ENCODE data around the gene MSRB3.

The MSRB3 gene

DNA sequence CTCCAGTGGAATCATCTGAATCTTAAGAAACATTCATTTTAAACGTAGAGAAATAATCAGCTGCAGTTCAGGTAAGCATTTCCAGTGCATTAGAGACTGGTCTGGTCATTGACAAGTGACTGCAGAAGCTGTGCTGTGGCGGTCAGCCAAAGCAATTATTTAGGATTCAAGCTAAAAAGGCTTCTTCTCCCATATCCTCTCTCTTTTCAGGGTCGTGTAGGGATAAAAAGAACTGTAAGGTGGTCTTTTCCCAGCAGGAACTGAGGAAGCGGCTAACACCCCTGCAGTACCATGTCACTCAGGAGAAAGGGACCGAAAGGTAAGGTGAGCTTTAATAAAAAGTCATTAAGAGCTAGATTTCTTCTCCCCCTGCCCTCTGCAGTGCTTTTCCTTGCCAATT, 48.1 kb downstream of the MSRB3 start:
- Histone ChIP-seq H3K27ac (ENCODE audit: low read depth, low read length) (no peak overlapping the region), H3K9ac (ENCODE audit: low read depth, low read length) (no peak overlapping the region), H3K9me3 (ENCODE audit: insufficient read depth, low read depth, low read length) (no peaks in the 10 kb centered on the region), H3K36me3 (ENCODE audit: insufficient read depth, low read length) (no peaks in the 10 kb centered on the region), H3K4me1 (ENCODE audit: insufficient read depth, low read length) (no peaks in the 10 kb centered on the region), H3K4me3 (ENCODE audit: low read length) (no peak overlapping the region), H3K27me3 (ENCODE audit: insufficient read depth, low read length) (no peaks in the 10 kb centered on the region)
- 84% methylated on average over 3 of the region's 5 CpGs for WGBS

DNA sequence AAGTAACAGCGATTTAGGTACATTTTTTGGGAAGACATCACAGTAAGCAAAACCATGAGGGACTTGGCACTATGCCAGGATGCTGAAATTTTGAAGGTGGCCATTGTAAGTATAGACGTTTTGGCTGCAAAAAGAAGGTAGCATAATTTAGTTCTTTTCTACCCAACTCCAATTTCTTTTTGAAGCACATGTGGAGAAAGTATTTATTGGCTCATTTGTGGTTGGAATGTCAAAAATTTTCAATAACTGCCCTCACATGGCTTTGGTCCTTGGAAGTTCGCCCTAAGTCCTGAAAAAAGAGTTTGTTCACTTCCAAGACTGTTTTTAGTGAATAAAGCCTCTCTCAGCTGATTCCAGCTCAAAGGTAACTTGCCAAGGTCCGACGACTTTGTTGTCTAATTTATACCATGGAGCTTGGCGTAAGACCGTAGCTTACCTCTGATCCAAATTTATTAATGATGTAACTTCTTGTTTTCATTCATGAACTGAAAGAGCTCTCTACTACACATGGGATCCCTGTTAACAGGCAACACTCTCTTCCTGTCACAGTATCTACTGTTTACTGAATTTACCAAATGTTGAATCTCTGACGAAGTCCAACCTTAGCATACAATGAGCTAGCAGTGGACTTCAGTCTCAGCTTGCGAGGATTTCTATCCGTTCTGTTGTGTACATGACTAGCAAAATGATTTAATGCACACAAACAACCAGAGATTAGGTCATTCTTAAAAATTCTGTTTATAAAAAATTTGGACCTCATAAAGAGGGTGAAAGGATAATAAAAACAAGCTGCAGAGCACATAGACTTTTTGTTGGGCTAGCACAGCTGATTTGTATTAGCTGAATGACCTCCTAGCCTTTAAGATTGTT, 49.0 kb downstream of the MSRB3 start:
- Histone ChIP-seq H3K27me3 (ENCODE audit: insufficient read depth, low read length) (no peaks in the 10 kb centered on the region), H3K9ac (ENCODE audit: low read depth, low read length) (no peak overlapping the region), H3K36me3 (ENCODE audit: insufficient read depth, low read length) (no peaks in the 10 kb centered on the region), H3K27ac (ENCODE audit: low read depth, low read length) (no peak overlapping the region), H3K4me3 (ENCODE audit: low read length) (no peak overlapping the region), H3K4me1 (ENCODE audit: insufficient read depth, low read length) (no peaks in the 10 kb centered on the region), H3K9me3 (ENCODE audit: insufficient read depth, low read depth, low read length) (no peaks in the 10 kb centered on the region)
- WGBS: 94% methylated on average over 9 of the region's 10 CpGs

DNA sequence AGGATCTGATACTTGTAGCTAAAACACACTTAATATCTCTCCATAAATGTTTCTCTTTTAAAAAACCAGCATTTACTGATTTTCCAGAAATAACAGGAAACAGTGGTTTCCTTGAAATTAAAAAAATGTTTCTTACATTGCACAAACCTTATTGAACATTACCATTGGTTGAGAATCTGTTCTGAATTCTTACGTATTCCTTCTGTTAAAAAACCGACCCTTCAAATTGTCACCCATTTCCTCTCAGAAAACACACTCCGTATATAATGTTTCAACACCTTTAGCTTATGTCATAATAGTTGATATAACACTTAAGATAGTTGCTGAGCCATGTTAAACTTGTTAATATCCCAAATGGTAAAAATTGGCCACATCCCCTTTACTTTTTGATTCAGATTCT, 51.2 kb downstream of the MSRB3 start:
- Histone ChIP-seq H3K27me3 (ENCODE audit: insufficient read depth, low read length) (no peaks in the 10 kb centered on the region), H3K9ac (ENCODE audit: low read depth, low read length) (no peak overlapping the region), H3K9me3 (ENCODE audit: insufficient read depth, low read depth, low read length) (no peaks in the 10 kb centered on the region), H3K27ac (ENCODE audit: low read depth, low read length) (no peak overlapping the region), H3K36me3 (ENCODE audit: insufficient read depth, low read length) (no peaks in the 10 kb centered on the region), H3K4me3 (ENCODE audit: low read length) (no peak overlapping the region), H3K4me1 (ENCODE audit: insufficient read depth, low read length) (no peaks in the 10 kb centered on the region)
- WGBS: 92% methylated on average over 2 of the region's 3 CpGs

DNA sequence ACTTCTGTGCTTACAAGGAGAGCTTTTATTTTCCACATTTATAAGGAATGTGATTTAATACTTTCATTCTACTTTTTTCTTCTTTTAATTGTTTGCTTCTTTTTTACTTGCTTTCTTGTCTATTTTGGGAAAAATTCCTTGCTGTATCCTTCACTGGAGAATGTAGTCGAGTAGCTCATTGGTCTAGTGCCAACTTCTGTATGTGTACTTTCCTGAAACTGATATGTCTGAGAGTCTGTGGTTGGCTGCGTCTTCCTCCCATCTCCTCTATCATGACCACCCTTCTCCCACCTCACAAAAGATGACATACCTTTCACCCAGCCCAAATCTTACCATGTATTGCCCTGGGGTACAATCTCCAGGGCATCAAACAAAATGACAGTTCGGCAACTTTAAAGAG, 51.8 kb downstream of the MSRB3 start:
- no peaks in the 10 kb centered on the region for H3K27me3 ChIP-seq (ENCODE audit: insufficient read depth, low read length)
- H3K4me1 ChIP-seq (ENCODE audit: insufficient read depth, low read length): peaks cover 5% of the 10 kb centered on the region; the same call in 1 of the 2 replicates
- no peaks in the 10 kb centered on the region for H3K36me3 ChIP-seq (ENCODE audit: insufficient read depth, low read length)
- H3K27ac ChIP-seq (ENCODE audit: low read depth, low read length): no peak overlapping the region
- H3K9ac ChIP-seq (ENCODE audit: low read depth, low read length): no peak overlapping the region
- WGBS: 96% methylated on average over 3 of the region's 3 CpGs
- H3K9me3 ChIP-seq (ENCODE audit: insufficient read depth, low read depth, low read length): no peaks in the 10 kb centered on the region
- H3K4me3 ChIP-seq (ENCODE audit: low read length): no peak overlapping the region

DNA sequence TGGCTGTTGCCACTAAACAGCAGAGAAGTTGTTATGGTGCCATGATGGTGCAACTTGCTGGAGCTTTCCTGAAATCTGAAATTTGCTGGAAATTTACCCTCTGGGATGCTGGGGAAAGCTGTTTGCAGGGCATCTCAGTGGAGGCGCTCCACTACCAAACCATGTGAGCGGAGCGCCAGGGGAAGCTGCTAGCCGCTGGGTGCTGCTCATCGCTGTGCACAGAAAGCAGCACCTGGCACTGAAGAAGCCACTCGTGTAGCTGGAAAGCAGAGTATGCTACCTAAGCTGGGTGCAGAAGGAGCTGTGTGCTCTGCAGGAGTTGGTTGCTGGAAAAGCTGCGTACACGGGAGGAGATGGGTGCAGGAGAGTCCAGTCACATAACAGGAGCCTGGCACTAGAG, 53.0 kb downstream of the MSRB3 start:
- Histone ChIP-seq H3K4me3 (ENCODE audit: low read length) (no peak overlapping the region), H3K27me3 (ENCODE audit: insufficient read depth, low read length) (no peaks in the 10 kb centered on the region), H3K27ac (ENCODE audit: low read depth, low read length) (no peak overlapping the region), H3K4me1 (ENCODE audit: insufficient read depth, low read length) (peaks cover 7% of the 10 kb centered on the region; the same call in 1 of the 2 replicates), H3K36me3 (ENCODE audit: insufficient read depth, low read length) (no peaks in the 10 kb centered on the region), H3K9ac (ENCODE audit: low read depth, low read length) (no peak overlapping the region), H3K9me3 (ENCODE audit: insufficient read depth, low read depth, low read length) (no peaks in the 10 kb centered on the region)
- 94% methylated on average over 8 of the region's 8 CpGs for WGBS

DNA sequence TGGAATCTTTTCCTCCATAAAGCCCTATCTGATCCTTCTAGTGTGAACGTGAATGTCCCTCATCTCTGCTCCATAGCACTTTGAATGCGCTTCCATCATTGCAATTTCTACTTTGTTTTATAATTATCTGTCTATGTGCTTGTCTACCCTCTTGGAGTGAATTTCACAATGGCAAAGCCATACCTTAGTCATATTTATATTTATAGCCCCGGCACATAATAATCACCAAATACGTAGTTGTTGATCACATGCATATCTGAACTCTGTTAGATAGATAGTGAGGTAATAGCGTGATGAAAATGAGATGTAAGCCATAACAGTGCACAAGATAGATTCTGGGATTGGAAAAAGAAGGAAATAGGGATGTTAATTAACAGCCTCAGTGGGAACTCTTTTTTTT, 55.2 kb downstream of the MSRB3 start:
- no peak overlapping the region for H3K4me3 ChIP-seq (ENCODE audit: low read length)
- H3K36me3 ChIP-seq (ENCODE audit: insufficient read depth, low read length): no peaks in the 10 kb centered on the region
- no peaks in the 10 kb centered on the region for H3K27me3 ChIP-seq (ENCODE audit: insufficient read depth, low read length)
- 97% methylated on average over 5 of the region's 5 CpGs for WGBS
- no peaks in the 10 kb centered on the region for H3K9me3 ChIP-seq (ENCODE audit: insufficient read depth, low read depth, low read length)
- no peak overlapping the region for H3K27ac ChIP-seq (ENCODE audit: low read depth, low read length)
- peaks cover 7% of the 10 kb centered on the region; the same call in 1 of the 2 replicates for H3K4me1 ChIP-seq (ENCODE audit: insufficient read depth, low read length)
- no peak overlapping the region for H3K9ac ChIP-seq (ENCODE audit: low read depth, low read length)

DNA sequence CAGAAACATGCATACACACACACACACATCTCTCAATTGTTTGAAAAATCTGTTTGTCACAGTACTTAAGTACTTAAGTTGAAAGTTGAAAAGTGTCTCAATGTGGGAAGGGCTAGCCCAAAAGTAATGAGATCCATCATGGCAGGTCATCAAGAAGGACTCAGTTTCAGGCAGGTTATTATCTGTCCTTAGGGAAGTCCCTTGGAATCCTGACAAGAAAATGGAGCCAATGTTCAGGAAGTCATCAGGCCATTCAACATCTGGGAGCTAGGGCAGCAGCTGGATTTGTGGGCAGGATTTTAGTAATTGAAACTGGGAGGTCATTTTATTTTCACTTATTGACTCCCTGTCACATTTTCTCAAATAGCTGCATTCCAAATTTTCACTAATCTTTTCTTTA, 56.0 kb downstream of the MSRB3 start:
- Histone ChIP-seq H3K9me3 (ENCODE audit: insufficient read depth, low read depth, low read length) (no peaks in the 10 kb centered on the region), H3K27ac (ENCODE audit: low read depth, low read length) (no peak overlapping the region), H3K9ac (ENCODE audit: low read depth, low read length) (no peak overlapping the region), H3K36me3 (ENCODE audit: insufficient read depth, low read length) (no peaks in the 10 kb centered on the region), H3K4me1 (ENCODE audit: insufficient read depth, low read length) (peaks cover 7% of the 10 kb centered on the region; the same call in 1 of the 2 replicates), H3K4me3 (ENCODE audit: low read length) (no peak overlapping the region), H3K27me3 (ENCODE audit: insufficient read depth, low read length) (no peaks in the 10 kb centered on the region)

DNA sequence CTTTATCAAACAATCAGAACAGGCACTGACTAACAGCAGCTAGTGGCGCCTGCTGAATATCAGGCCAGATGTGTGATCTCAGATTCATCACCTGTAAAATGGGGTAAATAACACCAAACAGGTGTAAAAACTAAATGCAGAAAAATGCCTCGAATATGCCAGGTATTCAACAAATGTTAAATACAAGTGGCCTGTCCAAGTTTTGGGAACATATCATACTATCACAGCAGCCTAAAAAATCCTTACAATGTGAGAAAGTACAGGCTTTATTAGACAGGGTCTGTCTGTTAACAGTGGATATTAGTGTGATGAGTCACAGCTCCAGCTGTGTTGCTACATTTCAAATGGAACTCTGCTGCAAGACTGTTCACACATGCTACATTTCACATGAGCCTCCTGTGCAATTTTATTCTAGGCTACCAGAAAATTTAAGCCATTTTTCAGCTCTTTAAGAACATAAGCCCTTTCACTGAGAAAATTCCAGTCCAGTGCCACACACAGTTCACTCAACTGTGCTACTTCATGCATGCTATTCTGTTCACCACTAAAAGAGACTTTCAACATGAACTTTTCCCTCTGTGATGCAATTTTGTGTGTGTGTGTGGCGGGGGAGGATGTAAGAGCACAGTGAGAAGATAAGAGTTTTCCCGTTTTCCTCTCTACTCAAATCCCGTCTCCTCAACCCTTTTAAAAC, 56.7 kb downstream of the MSRB3 start:
- Histone ChIP-seq H3K27ac (ENCODE audit: low read depth, low read length) (no peak overlapping the region), H3K4me3 (ENCODE audit: low read length) (no peak overlapping the region), H3K27me3 (ENCODE audit: insufficient read depth, low read length) (no peaks in the 10 kb centered on the region), H3K9me3 (ENCODE audit: insufficient read depth, low read depth, low read length) (no peaks in the 10 kb centered on the region), H3K4me1 (ENCODE audit: insufficient read depth, low read length) (peaks cover 7% of the 10 kb centered on the region; the same call in 1 of the 2 replicates), H3K9ac (ENCODE audit: low read depth, low read length) (no peak overlapping the region), H3K36me3 (ENCODE audit: insufficient read depth, low read length) (no peaks in the 10 kb centered on the region)
- WGBS: 86% methylated on average over 2 of the region's 5 CpGs

DNA sequence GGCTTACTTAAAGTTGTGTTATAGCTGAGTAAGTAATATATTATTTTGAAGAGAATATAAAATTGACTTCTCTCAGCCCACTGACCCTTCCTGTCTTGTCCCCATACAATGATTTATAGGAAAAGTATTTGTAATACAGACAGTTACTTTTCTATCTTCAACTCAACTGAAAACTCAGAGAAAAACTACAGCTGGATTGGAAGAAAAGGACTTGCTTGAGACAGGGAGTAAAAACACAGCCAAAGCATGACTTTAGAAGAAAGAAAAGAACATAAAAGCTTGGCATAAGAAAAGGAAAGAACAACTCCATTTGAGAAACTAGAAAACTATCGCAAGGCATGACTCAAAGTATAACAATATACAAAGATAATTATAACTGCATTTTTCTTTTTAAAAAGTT, 57.5 kb downstream of the MSRB3 start:
- H3K9ac ChIP-seq (ENCODE audit: low read depth, low read length): no peak overlapping the region
- no peaks in the 10 kb centered on the region for H3K36me3 ChIP-seq (ENCODE audit: insufficient read depth, low read length)
- H3K4me3 ChIP-seq (ENCODE audit: low read length): no peak overlapping the region
- WGBS: no CpG with 5 or more reads among the region's 1 CpG
- no peaks in the 10 kb centered on the region for H3K27me3 ChIP-seq (ENCODE audit: insufficient read depth, low read length)
- no peaks in the 10 kb centered on the region for H3K9me3 ChIP-seq (ENCODE audit: insufficient read depth, low read depth, low read length)
- H3K4me1 ChIP-seq (ENCODE audit: insufficient read depth, low read length): peaks cover 7% of the 10 kb centered on the region; the same call in 1 of the 2 replicates
- H3K27ac ChIP-seq (ENCODE audit: low read depth, low read length): no peak overlapping the region

DNA sequence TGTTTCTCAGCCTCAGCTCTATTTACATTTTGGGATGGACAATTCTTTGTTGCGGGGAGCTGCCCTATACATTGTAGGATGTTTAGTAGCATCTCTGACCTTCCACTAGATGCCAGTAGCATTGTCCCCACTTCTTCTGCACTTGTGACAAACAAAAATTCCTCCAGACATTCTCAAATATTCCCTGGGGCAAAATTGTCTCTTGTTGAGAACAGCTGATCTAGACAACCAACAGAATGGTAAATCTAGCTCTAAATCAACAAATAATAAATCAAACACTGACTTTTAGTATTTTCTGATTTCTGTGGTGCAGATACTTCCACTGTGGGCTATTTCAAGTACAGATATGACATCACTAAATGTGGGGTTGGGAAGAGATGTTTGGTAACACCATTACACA, 60.7 kb downstream of the MSRB3 start:
- no peak overlapping the region for H3K4me3 ChIP-seq (ENCODE audit: low read length)
- H3K27ac ChIP-seq (ENCODE audit: low read depth, low read length): no peak overlapping the region
- WGBS: 100% methylated on average over 1 of the region's 1 CpG
- H3K9ac ChIP-seq (ENCODE audit: low read depth, low read length): no peak overlapping the region
- H3K9me3 ChIP-seq (ENCODE audit: insufficient read depth, low read depth, low read length): no peaks in the 10 kb centered on the region
- H3K4me1 ChIP-seq (ENCODE audit: insufficient read depth, low read length): peaks cover 7% of the 10 kb centered on the region; the same call in 1 of the 2 replicates
- H3K36me3 ChIP-seq (ENCODE audit: insufficient read depth, low read length): no peaks in the 10 kb centered on the region
- H3K27me3 ChIP-seq (ENCODE audit: insufficient read depth, low read length): no peaks in the 10 kb centered on the region

DNA sequence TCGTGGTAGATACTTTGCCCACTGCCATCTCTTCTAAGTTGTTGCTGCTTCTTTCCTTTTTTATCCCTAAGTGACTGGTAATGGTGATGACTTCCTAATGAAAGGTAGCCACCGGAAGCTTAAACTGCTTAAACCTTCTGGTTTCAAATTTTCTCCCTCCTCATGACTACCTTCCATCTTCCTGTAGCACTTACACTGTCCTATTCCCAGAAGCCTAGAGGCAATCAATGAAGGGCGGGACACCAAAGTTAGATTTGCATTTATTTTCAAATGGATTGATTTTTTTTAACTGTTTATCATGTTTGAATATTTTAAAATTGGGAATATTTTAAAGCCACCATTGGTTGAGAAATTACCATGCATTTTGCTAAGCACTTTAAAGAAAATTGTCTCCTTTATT, 64.7 kb downstream of the MSRB3 start:
- Histone ChIP-seq H3K27ac (ENCODE audit: low read depth, low read length) (no peak overlapping the region), H3K27me3 (ENCODE audit: insufficient read depth, low read length) (no peaks in the 10 kb centered on the region), H3K4me3 (ENCODE audit: low read length) (no peak overlapping the region), H3K9ac (ENCODE audit: low read depth, low read length) (no peak overlapping the region), H3K36me3 (ENCODE audit: insufficient read depth, low read length) (no peaks in the 10 kb centered on the region), H3K4me1 (ENCODE audit: insufficient read depth, low read length) (no peaks in the 10 kb centered on the region), H3K9me3 (ENCODE audit: insufficient read depth, low read depth, low read length) (no peaks in the 10 kb centered on the region)
- 93% methylated on average over 3 of the region's 3 CpGs for WGBS

Measured in HUES64 (cell line).